NCI-H128 (cell line): ENCODE results near the gene PAXIP1.

Experiments used
- DNase-seq: peaks from one replicate; lab custom pipeline; 2025; ENCODE audit not compliant: unreplicated experiment; lab: John Stamatoyannopoulos, UW

PAXIP1 gene

DNA sequence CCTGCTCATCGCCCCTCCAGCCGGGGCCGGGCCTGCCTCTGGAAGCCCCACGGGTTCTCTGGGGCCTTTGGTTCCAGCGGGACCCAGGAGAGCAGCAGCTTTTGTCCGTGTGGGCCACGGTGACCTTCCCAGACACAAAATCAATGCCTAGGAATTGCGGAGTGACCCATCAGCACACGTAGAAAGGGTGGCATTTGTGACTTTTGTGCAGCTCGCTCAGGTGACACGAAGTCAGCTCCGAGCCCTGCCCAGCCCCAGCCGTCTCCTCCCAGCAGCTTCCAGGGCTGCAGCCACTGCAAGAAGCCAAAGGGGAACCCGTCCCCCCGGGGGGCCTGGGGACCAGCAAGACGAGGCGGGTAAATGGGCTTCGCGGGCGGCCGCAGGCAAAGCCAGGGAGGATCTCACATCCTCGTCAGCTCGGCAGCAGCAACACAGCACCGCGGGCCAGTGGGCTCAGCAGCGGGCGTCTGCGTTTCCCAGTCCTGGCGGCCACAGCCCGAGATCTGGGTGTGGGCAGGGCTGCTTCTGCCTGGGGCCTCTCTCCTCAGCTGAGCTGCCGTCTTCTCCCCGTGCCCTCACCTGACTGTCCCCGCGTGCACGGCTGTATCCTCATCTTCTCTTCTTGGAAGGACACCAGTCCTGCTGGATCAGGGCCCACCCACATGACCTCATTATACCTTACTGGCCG, 88.5 kb downstream of the PAXIP1 start:
- no peak for DNase-seq

- no peak for DNase-seq
Measured at GRCh38 chr7:154913638-154914307, 89.2 kb downstream of the PAXIP1 start.

DNA sequence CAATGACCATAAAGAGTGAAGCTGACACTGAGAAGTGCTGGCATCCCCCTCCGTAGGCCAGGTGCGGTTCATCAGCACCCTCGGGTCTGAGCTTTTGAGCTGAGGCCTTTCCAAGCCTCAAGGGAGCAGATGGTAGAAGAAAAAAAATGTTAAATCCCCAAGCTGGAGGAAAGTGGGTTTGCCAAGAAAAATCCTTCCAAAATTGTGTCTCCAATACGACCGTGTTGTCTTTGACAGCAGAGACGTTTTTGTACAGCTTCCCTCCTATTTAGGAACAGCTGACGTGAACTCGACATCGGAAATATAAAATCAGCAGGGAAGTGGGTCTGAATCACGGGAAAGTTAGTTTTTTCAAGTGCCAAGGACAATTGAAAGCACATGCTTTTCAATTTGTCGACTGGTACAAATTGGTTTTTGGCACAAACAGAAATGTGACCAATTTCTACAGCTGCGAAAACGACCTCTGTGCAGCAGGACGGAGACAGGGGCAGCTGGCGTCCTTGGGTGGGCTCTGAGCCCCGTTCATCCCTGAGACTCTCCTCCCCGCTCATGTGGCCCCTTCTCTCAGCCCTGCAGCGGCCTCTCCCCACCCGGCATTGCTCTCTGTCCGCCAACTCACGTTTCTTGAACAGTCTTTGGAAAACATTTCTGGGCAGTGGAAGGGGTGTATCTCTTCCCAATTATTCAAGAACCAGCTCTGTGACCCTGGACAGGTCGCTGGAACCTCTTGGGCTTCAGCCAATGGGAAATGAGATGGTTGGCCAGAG, 89.9 kb downstream of the PAXIP1 start:
- DNase-seq, result no peak

DNA sequence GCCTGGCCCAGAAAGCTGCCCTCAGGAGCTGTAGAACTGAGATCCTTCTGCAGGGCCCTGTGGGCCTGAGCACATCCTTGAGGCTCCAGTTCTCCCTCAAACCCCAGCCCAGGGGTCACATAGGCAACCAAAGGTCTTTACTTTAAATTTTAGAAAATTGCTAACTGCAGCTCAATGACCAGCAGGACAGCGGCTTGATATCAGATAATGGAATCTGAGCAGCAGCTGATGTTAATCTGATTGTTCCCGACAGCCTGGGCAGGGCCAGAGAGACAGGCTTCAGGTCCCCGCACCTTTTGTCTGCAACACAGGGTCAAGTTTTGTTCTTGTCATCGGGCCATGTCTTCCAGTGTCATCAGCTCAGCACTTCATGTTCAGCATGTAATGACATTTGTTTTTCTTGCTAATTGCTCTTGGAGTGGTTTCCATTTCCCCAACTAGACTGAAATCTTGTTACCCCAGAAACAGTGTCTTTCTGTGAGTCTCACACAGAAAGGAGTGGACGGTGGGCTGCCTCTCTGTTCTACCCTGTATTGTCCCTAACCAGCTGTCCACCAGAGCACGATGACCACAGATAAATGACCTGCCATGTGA, 91.0 kb downstream of the PAXIP1 start:
- no peak for DNase-seq

GRCh38 chr7:154911411-154911810, 91.5 kb downstream of the PAXIP1 start:
- no peak for DNase-seq

- no peak for DNase-seq
Measured at GRCh38 chr7:154910977-154911376, 91.9 kb downstream of the PAXIP1 start.

DNA sequence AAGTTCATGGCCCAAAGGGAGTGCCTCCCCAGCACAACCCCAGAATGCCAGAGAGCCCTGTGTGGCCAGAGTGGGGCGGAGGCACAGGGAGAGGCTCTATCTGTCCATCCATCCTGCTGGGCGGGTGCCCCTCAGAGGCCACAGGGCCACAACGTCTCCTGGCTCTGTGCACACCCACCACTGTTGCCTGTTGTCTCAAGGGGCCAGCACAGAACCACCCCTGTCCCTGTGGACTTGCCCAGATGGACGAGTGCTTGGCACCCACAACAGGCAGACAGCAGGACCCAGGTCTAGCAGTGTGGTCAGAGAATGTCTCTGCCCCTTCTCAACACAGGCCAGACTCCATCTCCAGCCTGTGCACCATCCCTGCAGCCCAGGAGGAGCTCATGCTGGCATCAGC, 92.8 kb downstream of the PAXIP1 start:
- DNase-seq, result no peak

- DNase-seq, result no peak
Measured at GRCh38 chr7:154909241-154910105, 93.5 kb downstream of the PAXIP1 start.

DNA sequence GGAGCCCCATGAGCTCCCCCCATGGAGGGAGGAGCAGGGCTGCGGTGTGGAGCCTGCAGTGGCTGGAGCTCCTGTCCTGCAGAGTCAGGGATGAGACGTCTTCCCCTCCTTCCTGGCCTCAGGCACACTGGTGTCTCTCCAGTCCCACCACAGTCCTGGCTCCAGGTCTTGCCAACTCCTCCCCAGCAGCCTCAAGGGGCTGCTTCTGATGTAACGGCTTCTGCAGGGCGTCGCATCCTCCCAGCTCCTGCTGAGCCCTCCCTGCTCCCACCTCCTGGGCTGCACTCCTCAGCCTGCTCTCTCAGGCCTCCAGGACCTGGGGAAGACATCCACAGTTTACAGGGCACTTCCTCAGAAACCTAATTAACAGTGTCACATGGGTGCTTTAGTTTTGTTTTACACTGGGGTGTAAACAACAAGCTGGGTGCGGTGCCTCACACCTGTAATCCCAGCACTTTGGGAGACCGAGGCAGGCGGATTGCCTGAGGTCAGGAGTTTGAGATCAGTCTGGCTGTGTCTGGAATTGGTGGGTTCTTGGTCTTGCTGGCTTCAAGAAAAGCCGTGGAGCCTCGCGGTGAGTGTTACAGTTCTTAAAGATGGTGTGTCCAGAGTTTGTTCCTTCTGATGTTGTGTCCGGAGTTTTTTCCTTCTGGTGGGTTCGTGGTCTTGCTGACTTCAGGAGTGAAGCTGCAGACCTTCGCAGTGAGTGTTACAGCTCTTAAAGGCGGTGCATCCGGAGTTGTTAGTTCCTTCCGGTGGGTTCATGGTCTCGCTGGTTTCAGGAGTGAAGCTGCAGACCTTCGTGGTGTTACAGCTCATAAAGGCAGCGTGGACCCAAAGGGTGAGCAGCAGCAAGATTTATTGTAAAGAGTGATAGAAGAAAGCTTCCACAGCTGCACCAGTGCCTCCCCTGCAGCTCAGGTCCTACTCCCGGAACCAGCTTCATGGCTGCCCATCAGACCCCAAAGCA, 95.0 kb downstream of the PAXIP1 start:
- DNase-seq, result no peak

- no peak for DNase-seq
Measured at GRCh38 chr7:154906736-154907355, 96.1 kb downstream of the PAXIP1 start.

GRCh38 chr7:154906201-154906600, 96.7 kb downstream of the PAXIP1 start:
- no peak for DNase-seq

DNA sequence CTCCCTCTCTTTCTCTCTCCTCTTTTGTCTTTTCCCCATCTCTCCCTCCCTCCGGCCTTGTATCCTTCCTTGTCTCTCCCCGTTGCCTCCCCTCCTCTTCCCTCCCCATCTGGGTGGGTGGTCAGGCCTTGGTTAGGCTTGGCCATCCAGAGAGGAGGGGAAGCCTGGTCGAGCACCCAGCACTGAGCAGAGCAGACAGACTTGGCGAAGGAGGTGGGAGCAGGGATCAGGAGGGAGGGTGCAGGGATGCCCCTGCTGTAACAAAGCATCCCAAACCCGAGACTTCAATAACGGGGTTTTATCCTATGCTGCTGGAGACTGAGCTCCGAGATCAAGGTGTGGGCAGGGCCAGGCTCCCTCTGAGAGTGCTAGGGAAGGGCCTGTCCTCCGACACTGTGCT, 97.3 kb downstream of the PAXIP1 start:
- DNase-seq, result no peak

GRCh38 chr7:154905146-154905545, 97.8 kb downstream of the PAXIP1 start:
- no peak for DNase-seq

- no peak for DNase-seq
Measured at GRCh38 chr7:154903083-154903731, 99.7 kb downstream of the PAXIP1 start.

GRCh38 chr7:154902600-154903082, 100.3 kb downstream of the PAXIP1 start:
- no peak for DNase-seq

GRCh38 chr7:154899862-154900261, 103.1 kb downstream of the PAXIP1 start:
- DNase-seq, result no peak

GRCh38 chr7:154898973-154899855, 103.7 kb downstream of the PAXIP1 start:
- DNase-seq, result no peak
